HUES48 (cell line): ENCODE data around the gene TPCN1.

ENCODE experiments used
- H3K27ac ChIP-seq: one replicate; pipeline ENCODE4 v1.7.0; 2013; ENCODE audit warnings: low read depth, low read length, inconsistent platforms
- H3K27me3 ChIP-seq: 2 replicates; pipeline ENCODE4 v1.6.1; 2013; ENCODE audit warnings: mild to moderate bottlenecking, low read length; ENCODE audit not compliant: control insufficient read depth, insufficient read depth
- H3K36me3 ChIP-seq: 2 replicates; pipeline ENCODE4 v1.6.1; 2013; ENCODE audit warnings: low read length; ENCODE audit not compliant: control insufficient read depth, insufficient read depth
- H3K4me1 ChIP-seq: 2 replicates; pipeline ENCODE4 v1.6.1; 2013; ENCODE audit warnings: mild to moderate bottlenecking, low read length; ENCODE audit not compliant: control insufficient read depth, insufficient read depth
- H3K4me3 ChIP-seq: 2 replicates; pipeline ENCODE4 v1.5.1; 2013; ENCODE audit warnings: mild to moderate bottlenecking, low read depth, low read length
- H3K9ac ChIP-seq: 2 replicates; pipeline ENCODE4 v1.6.1; 2013; ENCODE audit warnings: mild to moderate bottlenecking, low read depth, low read length, moderate library complexity
- H3K9me3 ChIP-seq: 2 replicates; pipeline ENCODE4 v1.6.1; 2013; ENCODE audit warnings: low read length; ENCODE audit not compliant: control insufficient read depth, insufficient read depth

The TPCN1 gene

GRCh38 chr12:113221181-113221996 is at the start of gene TPCN1:
TPCN1 (plus strand) TSS chr12:113221464; CDS start chr12:113226853, 5,389 bp downstream.
- H3K36me3 ChIP-seq, result no peaks in the 10 kb centered on the region
- H3K4me1 ChIP-seq, result peaks cover 9% of the 10 kb centered on the region; the same call in 1 of the 2 replicates

GRCh38 chr12:113171543-113171942 is 49.7 kb upstream of the TPCN1 start:
- H3K27me3 ChIP-seq, result no peaks in the 10 kb centered on the region
- H3K9me3 ChIP-seq, result no peaks in the 10 kb centered on the region
- H3K4me1 ChIP-seq, result no peaks in the 10 kb centered on the region
- H3K9ac ChIP-seq, result no peak overlapping the region
- peaks cover 82% of the 10 kb centered on the region for H3K36me3 ChIP-seq
- H3K27ac ChIP-seq, result no peak overlapping the region
- no peak overlapping the region for H3K4me3 ChIP-seq

More at GRCh38 chr12:113221181-113221996, at the start of gene TPCN1:
- H3K27ac ChIP-seq, result peak within 1 kb of the TSS; percentile 76
- H3K9ac ChIP-seq, result peak within 1 kb of the TSS; percentile 81
- no peaks in the 10 kb centered on the region for H3K9me3 ChIP-seq
- no peaks in the 10 kb centered on the region for H3K27me3 ChIP-seq
- H3K4me3 ChIP-seq, result peak within 1 kb of the TSS; percentile 79

GRCh38 chr12:113172185-113172584 is 49.1 kb upstream of the TPCN1 start:
- Histone ChIP-seq H3K9me3 (no peaks in the 10 kb centered on the region), H3K27me3 (no peaks in the 10 kb centered on the region), H3K9ac (no peak overlapping the region), H3K27ac (no peak overlapping the region), H3K4me3 (no peak overlapping the region), H3K4me1 (no peaks in the 10 kb centered on the region), H3K36me3 (peaks cover 82% of the 10 kb centered on the region)

GRCh38 chr12:113173081-113173698 is 48.1 kb upstream of the TPCN1 start:
- no peaks in the 10 kb centered on the region for H3K27me3 ChIP-seq
- no peak overlapping the region for H3K4me3 ChIP-seq
- H3K27ac ChIP-seq, result no peak overlapping the region
- no peaks in the 10 kb centered on the region for H3K9me3 ChIP-seq
- H3K9ac ChIP-seq, result no peak overlapping the region
- H3K4me1 ChIP-seq, result no peaks in the 10 kb centered on the region
- peaks cover 82% of the 10 kb centered on the region for H3K36me3 ChIP-seq

DNA sequence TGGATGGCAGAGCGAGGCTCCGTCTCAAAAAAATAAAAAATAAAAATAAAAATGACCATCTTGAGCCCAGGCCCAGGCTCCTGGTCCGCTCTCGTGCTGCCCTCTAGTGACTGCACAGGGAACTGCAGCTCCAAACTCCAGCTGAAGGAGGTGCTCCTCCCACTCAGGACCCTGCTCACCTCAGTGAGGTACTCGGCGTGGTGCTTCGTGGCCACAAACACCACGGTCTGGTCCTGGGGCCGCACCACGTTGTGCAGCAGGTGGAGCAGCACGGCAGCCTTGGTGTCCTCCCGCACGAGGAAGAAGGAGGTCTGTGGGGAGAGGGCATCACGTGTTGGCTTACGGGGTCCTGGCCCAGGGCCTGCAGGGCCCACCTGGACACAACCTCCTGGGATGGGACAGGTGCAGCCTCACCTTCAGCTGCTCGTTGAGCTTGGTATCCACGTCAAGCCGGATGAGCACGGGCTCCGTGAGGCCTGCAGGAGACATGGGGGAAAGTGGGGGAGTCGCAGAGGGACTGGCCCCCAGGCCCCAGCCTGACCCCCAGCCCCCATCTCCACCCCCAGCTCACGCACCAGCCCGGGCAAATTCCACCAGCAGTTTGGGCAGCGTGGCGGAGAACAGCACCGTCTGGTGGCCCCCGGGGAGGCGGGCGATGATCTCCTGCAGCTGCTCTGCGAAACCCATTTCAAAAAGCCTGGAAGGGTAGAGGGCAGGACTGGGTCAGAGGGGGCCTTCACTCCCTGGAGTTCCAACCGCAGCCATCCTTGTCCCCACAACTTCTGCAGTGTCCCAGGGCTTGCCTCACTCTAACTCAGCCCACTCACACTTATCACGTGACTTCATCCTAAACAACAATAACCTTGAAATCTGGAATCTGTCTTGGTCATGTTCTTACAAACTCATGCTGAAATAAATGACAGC is 46.5 kb upstream of the TPCN1 start:
- Histone ChIP-seq H3K27ac (no peak overlapping the region), H3K9ac (no peak overlapping the region), H3K9me3 (no peaks in the 10 kb centered on the region), H3K4me3 (no peak overlapping the region), H3K4me1 (no peaks in the 10 kb centered on the region), H3K36me3 (peaks cover 84% of the 10 kb centered on the region), H3K27me3 (no peaks in the 10 kb centered on the region)

DNA sequence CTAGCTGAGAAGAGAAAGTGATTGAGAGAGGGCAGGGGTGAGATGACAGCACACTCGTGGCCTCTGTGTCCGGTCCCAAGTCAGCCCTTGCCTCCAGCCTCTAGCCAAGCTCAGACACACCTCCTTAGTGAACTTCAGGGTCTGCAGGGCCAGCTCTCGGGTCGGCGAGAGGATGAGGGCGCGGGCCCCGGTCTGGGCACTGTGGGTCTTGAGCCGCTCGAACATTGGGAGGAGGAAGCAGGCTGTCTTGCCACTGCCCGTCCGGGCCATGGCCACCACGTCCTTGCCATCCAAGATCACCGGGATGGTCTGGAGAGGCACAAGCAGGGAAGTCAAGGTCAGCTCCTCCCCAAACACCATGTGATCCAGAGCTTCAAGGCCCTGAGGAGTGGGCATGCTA is 42.2 kb upstream of the TPCN1 start:
- no peaks in the 10 kb centered on the region for H3K27me3 ChIP-seq
- no peak overlapping the region for H3K4me3 ChIP-seq
- no peaks in the 10 kb centered on the region for H3K4me1 ChIP-seq
- no peaks in the 10 kb centered on the region for H3K9me3 ChIP-seq
- no peak overlapping the region for H3K27ac ChIP-seq
- no peak overlapping the region for H3K9ac ChIP-seq
- peaks cover 64% of the 10 kb centered on the region for H3K36me3 ChIP-seq

- H3K27ac ChIP-seq, result no peak overlapping the region
- H3K4me3 ChIP-seq, result no peak overlapping the region
- no peak overlapping the region for H3K9ac ChIP-seq
- peaks cover 57% of the 10 kb centered on the region for H3K36me3 ChIP-seq
- no peaks in the 10 kb centered on the region for H3K4me1 ChIP-seq
- H3K27me3 ChIP-seq, result no peaks in the 10 kb centered on the region
- no peaks in the 10 kb centered on the region for H3K9me3 ChIP-seq
Measured at GRCh38 chr12:113180333-113180732, 40.9 kb upstream of the TPCN1 start.

DNA sequence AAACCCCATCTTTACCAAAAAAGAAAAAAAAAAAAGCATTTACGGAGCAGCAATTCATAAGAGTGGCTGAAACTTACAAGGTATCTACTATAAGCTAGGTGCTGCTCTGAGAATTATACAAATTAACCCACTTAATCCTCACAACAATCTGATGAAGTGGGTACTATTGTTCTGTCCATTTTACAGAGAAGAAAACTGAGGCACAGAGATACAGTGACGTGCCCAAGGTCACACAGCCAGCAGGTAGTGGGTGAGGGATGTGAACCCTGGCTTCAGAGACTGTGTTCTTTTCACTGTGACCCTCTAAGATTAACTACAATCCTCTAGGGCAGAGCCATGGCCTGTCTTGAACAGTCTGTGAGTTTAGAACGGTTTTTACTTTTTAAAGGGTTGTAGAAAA is 39.3 kb upstream of the TPCN1 start:
- Histone ChIP-seq H3K36me3 (peaks cover 52% of the 10 kb centered on the region), H3K4me1 (0 out of 2 replicates have a peak, but pooled peaks cover 3% of the 10 kb centered on the region), H3K9ac (no peak overlapping the region), H3K4me3 (no peak overlapping the region), H3K27me3 (no peaks in the 10 kb centered on the region), H3K9me3 (no peaks in the 10 kb centered on the region), H3K27ac (no peak overlapping the region)

GRCh38 chr12:113183030-113183589 is 38.2 kb upstream of the TPCN1 start:
- Histone ChIP-seq H3K9me3 (no peaks in the 10 kb centered on the region), H3K27ac (no peak overlapping the region), H3K4me1 (0 out of 2 replicates have a peak, but pooled peaks cover 3% of the 10 kb centered on the region), H3K9ac (no peak overlapping the region), H3K27me3 (no peaks in the 10 kb centered on the region), H3K4me3 (no peak overlapping the region), H3K36me3 (peaks cover 47% of the 10 kb centered on the region)

- Histone ChIP-seq H3K27me3 (no peaks in the 10 kb centered on the region), H3K4me3 (peak overlapping the region; percentile 94), H3K4me1 (0 out of 2 replicates have a peak, but pooled peaks cover 3% of the 10 kb centered on the region), H3K36me3 (peaks cover 39% of the 10 kb centered on the region), H3K27ac (peak overlapping the region; percentile 90), H3K9me3 (no peaks in the 10 kb centered on the region), H3K9ac (peak overlapping the region; percentile 95; the same call in 1 of the 2 replicates)
Measured at GRCh38 chr12:113184098-113184899, 37.0 kb upstream of the TPCN1 start.
